Measurements from ENCODE around the gene EFR3B. TPM values are rescaled to one million over a fixed set of nuclear protein-coding genes. Genes with fewer than 3 reads are reported as not detected.

The EFR3B gene
- polyA plus RNA-seq, 2 of the 4 experiments (the other 2 are of a cell fraction), result 6.5 to 12.5 TPM

DNA sequence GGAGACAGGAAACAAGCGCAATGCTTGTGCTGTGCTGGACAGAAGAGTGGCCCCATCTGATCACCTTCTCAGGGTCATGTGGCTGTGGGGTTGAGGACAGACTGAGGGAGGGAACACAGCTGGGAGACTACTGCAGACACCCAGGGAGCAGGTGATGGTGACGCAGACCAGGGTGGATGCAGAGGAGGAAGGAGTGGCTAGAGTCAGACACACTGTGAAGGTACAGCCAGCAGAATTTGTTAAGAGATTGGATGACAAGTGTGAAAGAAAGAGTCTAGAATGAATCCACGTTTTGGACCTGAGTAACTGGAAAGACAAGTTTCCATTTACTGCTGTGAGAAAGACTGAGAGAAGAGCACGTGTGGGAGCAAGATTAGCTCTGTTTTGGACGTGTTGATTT is 142.4 kb downstream of the EFR3B start:
- ChIA-PET CTCF (interaction anchor here (1.0 to 2.3 kb wide), 3 partner anchors 12 to 47 kb away, joined by 3 to 17 read pairs (median 4); no protein-coding TSS in a partner anchor), POLR2A (no interaction called here)
- 0 out of 3 replicates have a peak, but pooled peaks cover 2% of the 10 kb centered on the region for H3K9me3 ChIP-seq
- WGBS (ENCODE audit: missing lambda C conversion rate), result 49% methylated on average over 5 of the region's 5 CpGs
- H3K4me3 ChIP-seq, result no peak overlapping the region
- ATAC-seq, result peak; percentile 30 to 43; a peak in 3 of 6 replicates
- no peak for DNase-seq (ENCODE audit: low read depth in 1 of 2, low spot score in 1 of 2)
- TF ChIP-seq, protein P1, sequence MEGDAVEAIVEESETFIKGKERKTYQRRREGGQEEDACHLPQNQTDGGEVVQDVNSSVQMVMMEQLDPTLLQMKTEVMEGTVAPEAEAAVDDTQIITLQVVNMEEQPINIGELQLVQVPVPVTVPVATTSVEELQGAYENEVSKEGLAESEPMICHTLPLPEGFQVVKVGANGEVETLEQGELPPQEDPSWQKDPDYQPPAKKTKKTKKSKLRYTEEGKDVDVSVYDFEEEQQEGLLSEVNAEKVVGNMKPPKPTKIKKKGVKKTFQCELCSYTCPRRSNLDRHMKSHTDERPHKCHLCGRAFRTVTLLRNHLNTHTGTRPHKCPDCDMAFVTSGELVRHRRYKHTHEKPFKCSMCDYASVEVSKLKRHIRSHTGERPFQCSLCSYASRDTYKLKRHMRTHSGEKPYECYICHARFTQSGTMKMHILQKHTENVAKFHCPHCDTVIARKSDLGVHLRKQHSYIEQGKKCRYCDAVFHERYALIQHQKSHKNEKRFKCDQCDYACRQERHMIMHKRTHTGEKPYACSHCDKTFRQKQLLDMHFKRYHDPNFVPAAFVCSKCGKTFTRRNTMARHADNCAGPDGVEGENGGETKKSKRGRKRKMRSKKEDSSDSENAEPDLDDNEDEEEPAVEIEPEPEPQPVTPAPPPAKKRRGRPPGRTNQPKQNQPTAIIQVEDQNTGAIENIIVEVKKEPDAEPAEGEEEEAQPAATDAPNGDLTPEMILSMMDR (IDR thresholded peaks at IDR 0.05), result no peak
- no peak for TF ChIP-seq MAZ (IDR thresholded peaks at IDR 0.05; ENCODE audit: borderline replicate concordance, low read depth, low read length)
- no peak for TF ChIP-seq ZNF302 (CRISPR knock-in tag; IDR thresholded peaks at IDR 0.05)
- TF ChIP-seq KDM1A (IDR thresholded peaks at IDR 0.05; ENCODE audit: low read depth), result no peak
- TF ChIP-seq, protein P2, sequence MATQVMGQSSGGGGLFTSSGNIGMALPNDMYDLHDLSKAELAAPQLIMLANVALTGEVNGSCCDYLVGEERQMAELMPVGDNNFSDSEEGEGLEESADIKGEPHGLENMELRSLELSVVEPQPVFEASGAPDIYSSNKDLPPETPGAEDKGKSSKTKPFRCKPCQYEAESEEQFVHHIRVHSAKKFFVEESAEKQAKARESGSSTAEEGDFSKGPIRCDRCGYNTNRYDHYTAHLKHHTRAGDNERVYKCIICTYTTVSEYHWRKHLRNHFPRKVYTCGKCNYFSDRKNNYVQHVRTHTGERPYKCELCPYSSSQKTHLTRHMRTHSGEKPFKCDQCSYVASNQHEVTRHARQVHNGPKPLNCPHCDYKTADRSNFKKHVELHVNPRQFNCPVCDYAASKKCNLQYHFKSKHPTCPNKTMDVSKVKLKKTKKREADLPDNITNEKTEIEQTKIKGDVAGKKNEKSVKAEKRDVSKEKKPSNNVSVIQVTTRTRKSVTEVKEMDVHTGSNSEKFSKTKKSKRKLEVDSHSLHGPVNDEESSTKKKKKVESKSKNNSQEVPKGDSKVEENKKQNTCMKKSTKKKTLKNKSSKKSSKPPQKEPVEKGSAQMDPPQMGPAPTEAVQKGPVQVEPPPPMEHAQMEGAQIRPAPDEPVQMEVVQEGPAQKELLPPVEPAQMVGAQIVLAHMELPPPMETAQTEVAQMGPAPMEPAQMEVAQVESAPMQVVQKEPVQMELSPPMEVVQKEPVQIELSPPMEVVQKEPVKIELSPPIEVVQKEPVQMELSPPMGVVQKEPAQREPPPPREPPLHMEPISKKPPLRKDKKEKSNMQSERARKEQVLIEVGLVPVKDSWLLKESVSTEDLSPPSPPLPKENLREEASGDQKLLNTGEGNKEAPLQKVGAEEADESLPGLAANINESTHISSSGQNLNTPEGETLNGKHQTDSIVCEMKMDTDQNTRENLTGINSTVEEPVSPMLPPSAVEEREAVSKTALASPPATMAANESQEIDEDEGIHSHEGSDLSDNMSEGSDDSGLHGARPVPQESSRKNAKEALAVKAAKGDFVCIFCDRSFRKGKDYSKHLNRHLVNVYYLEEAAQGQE (IDR thresholded peaks at IDR 0.05), result no peak
- TF ChIP-seq TFCP2L1 (CRISPR knock-in tag; IDR thresholded peaks at IDR 0.05), result no peak
- TF ChIP-seq, protein P3, sequence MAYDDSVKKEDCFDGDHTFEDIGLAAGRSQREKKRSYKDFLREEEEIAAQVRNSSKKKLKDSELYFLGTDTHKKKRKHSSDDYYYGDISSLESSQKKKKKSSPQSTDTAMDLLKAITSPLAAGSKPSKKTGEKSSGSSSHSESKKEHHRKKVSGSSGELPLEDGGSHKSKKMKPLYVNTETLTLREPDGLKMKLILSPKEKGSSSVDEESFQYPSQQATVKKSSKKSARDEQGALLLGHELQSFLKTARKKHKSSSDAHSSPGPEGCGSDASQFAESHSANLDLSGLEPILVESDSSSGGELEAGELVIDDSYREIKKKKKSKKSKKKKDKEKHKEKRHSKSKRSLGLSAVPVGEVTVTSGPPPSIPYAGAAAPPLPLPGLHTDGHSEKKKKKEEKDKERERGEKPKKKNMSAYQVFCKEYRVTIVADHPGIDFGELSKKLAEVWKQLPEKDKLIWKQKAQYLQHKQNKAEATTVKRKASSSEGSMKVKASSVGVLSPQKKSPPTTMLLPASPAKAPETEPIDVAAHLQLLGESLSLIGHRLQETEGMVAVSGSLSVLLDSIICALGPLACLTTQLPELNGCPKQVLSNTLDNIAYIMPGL (CRISPR knock-in tag; IDR thresholded peaks at IDR 0.05; ENCODE audit: borderline replicate concordance), result no peak
- TF ChIP-seq HOXA7 (CRISPR knock-in tag; IDR thresholded peaks at IDR 0.05), result no peak
- no peak for TF ChIP-seq RNF2 (IDR thresholded peaks at IDR 0.05; ENCODE audit: borderline replicate concordance, low read depth)
- no peak for TF ChIP-seq SREBF2 (IDR thresholded peaks at IDR 0.05)
- no peak overlapping the region for H3K4me2 ChIP-seq
- no peak overlapping the region for H3K27ac ChIP-seq
- FAIRE-seq, result no peak
- no peaks in the 10 kb centered on the region for H3K4me1 ChIP-seq

DNA sequence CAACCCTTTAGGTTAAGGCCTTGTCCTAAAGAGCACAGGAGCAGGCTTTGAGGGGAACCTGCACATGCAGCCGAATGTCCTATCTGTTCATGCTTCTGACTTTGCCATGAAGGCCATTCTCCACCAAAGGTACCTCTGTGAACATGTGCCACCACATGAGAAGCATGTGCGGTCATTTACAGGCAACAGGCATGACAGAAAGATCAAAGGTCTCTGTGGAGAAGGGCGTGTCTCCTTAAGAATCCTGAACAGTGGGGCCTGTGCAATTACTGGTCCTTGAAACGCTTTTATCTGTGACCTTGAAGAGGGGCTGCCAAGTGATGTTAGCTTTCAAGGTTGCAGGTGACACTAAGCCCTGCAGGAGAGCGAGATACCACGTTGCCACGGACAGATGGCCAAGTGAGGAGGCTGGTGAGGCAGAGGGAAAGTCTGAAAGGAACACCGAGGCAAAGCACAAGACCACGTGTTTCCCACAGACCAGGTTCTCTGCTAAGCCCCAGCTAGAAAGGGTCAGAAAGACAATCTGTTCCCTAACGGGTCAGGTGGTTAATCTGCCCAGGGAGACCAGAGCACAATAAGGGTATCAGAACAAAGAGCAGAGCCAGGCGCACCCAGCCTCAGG is 146.0 kb downstream of the EFR3B start:
- 63% methylated on average over 11 of the region's 11 CpGs for WGBS (ENCODE audit: missing lambda C conversion rate)
- H3K9me3 ChIP-seq, result no peaks in the 10 kb centered on the region
- DNase-seq (ENCODE audit: low read depth in 1 of 2, low spot score in 1 of 2), result no peak
- H3K27ac ChIP-seq, result no peak overlapping the region
- no peaks in the 10 kb centered on the region for H3K4me1 ChIP-seq
- no peak; a peak in 1 of 6 replicates for ATAC-seq
- no peak for FAIRE-seq
- ChIA-PET CTCF (interaction anchor here (1.6 to 2.4 kb wide), 2 partner anchors 9 to 22 kb away, joined by 5 to 21 read pairs; no protein-coding TSS in a partner anchor), POLR2A (interaction anchor here (1.0 kb wide), 1 partner anchor 60 kb away, joined by 3 read pairs; no protein-coding TSS in a partner anchor)
- H3K4me2 ChIP-seq, result no peak overlapping the region
- TF ChIP-seq EHF (CRISPR knock-in tag; IDR thresholded peaks at IDR 0.05), result no peak
- no peak for TF ChIP-seq RCOR1 (IDR thresholded peaks at IDR 0.05; ENCODE audit: low read depth, low read length)
- no peak for TF ChIP-seq CEBPB (IDR thresholded peaks at IDR 0.05)
- no peak for TF ChIP-seq ZSCAN20 (CRISPR knock-in tag; IDR thresholded peaks at IDR 0.05)
- no peak for TF ChIP-seq PHF8 (IDR thresholded peaks at IDR 0.05; ENCODE audit: borderline replicate concordance, low read depth)
- H3K4me3 ChIP-seq, result no peak overlapping the region
